Islet of Langerhans (tissue), 1 donor: ENCODE results near the gene CAMTA1.

ENCODE experiments used
- FAIRE-seq: peaks from one replicate; lab custom pipeline; 2011; peaks lifted over from hg19 to GRCh38; lab: Jason Lieb, UNC

The CAMTA1 gene

GRCh38 chr1:7420098-7420445, 634.8 kb downstream of the CAMTA1 start:
- FAIRE-seq, result no peak

- FAIRE-seq, result no peak
These were observed 635.3 kb downstream of the CAMTA1 start for GRCh38 chr1:7420470-7421100.

GRCh38 chr1:7421471-7422075, 636.3 kb downstream of the CAMTA1 start:
- no peak for FAIRE-seq

GRCh38 chr1:7422081-7422480, 636.8 kb downstream of the CAMTA1 start:
- no peak for FAIRE-seq

GRCh38 chr1:7422561-7422960, 637.3 kb downstream of the CAMTA1 start:
- FAIRE-seq, result no peak

GRCh38 chr1:7422966-7423365, 637.7 kb downstream of the CAMTA1 start:
- no peak for FAIRE-seq

GRCh38 chr1:7424352-7424890, 639.2 kb downstream of the CAMTA1 start:
- no peak for FAIRE-seq

- FAIRE-seq, result no peak
These were observed 640.0 kb downstream of the CAMTA1 start for GRCh38 chr1:7425229-7425628.

GRCh38 chr1:7425771-7426170, 640.5 kb downstream of the CAMTA1 start:
- FAIRE-seq, result no peak

GRCh38 chr1:7426780-7427604, 641.7 kb downstream of the CAMTA1 start:
- no peak for FAIRE-seq

GRCh38 chr1:7427605-7428300, 642.5 kb downstream of the CAMTA1 start:
- FAIRE-seq, result no peak

GRCh38 chr1:7429290-7429689, 644.0 kb downstream of the CAMTA1 start:
- no peak for FAIRE-seq

- FAIRE-seq, result no peak
These were observed 644.9 kb downstream of the CAMTA1 start for GRCh38 chr1:7430047-7430608.

- no peak for FAIRE-seq
These were observed 645.4 kb downstream of the CAMTA1 start for GRCh38 chr1:7430691-7431090.

GRCh38 chr1:7432102-7432899, 647.0 kb downstream of the CAMTA1 start:
- FAIRE-seq, result no peak

- FAIRE-seq, result no peak
These were observed 647.7 kb downstream of the CAMTA1 start for GRCh38 chr1:7432900-7433380.

GRCh38 chr1:7434566-7434965, 649.3 kb downstream of the CAMTA1 start:
- no peak for FAIRE-seq

GRCh38 chr1:7435276-7436055, 650.2 kb downstream of the CAMTA1 start:
- FAIRE-seq, result no peak

- FAIRE-seq, result no peak
These were observed 651.1 kb downstream of the CAMTA1 start for GRCh38 chr1:7436056-7437005.
